ENCODE data around the gene TMTC4. TPM values are rescaled to one million over a fixed set of nuclear protein-coding genes. Genes with fewer than 3 reads are reported as not detected.
A peak's percentile ranks its signal among the peaks of the same experiment; 100 is the strongest.

Gene TMTC4
- total RNA-seq, 1 donor from 2014 or later, result 59.4 TPM

- H3K79me2 ChIP-seq (ENCODE audit: low read depth), result no peaks in the 10 kb centered on the region
- no peaks in the 10 kb centered on the region for H3K9me3 ChIP-seq (ENCODE audit: low read depth)
- no peaks in the 10 kb centered on the region for H4K20me1 ChIP-seq (ENCODE audit: low read depth)
- Mint-ChIP-seq H3K4me3 (no peak overlapping the region), H3K4me1 (peaks cover 4% of the 10 kb centered on the region), H3K9me3 (peaks cover 19% of the 10 kb centered on the region), H3K27ac (peak overlapping the region; percentile 27), H3K36me3 (peaks cover 6% of the 10 kb centered on the region), H3K27me3 (ENCODE audit: insufficient read depth, low read depth) (peaks cover 3% of the 10 kb centered on the region)
- no peaks in the 10 kb centered on the region for H3F3A ChIP-seq (ENCODE audit: low read depth)
- H3K4me1 ChIP-seq, result no peaks in the 10 kb centered on the region
- no peak overlapping the region for H3K27ac ChIP-seq
- no peaks in the 10 kb centered on the region for H3K27me3 ChIP-seq
- no peak overlapping the region for H2AFZ ChIP-seq (replicated peaks)
- H3K9ac ChIP-seq, result no peak overlapping the region
- TF ChIP-seq EZH2phosphoT487 (IDR thresholded peaks at IDR 0.05) (no peak), EZH2 (IDR thresholded peaks at IDR 0.05) (no peak), CTCF (IDR thresholded peaks at IDR 0.05) (no peak)
- H3K4me2 ChIP-seq, result no peak overlapping the region
- no peak overlapping the region for H3K4me3 ChIP-seq
- H3K36me3 ChIP-seq, result no peaks in the 10 kb centered on the region
- no peak for DNase-seq (ENCODE audit: low spot score)
These were observed 110.0 kb downstream of the TMTC4 start for GRCh38 chr13:100564444-100565223.

- peaks cover 4% of the 10 kb centered on the region for H3K4me1 Mint-ChIP-seq
- no peaks in the 10 kb centered on the region for H3K4me1 ChIP-seq
- H3K9me3 ChIP-seq (ENCODE audit: low read depth), result no peaks in the 10 kb centered on the region
- no peak overlapping the region for H3K4me3 Mint-ChIP-seq
- no peaks in the 10 kb centered on the region for H3K36me3 ChIP-seq
- no peak overlapping the region for H3K27ac ChIP-seq
- H3K27me3 Mint-ChIP-seq (ENCODE audit: insufficient read depth, low read depth), result peaks cover 3% of the 10 kb centered on the region
- no peak overlapping the region for H3K4me2 ChIP-seq
- DNase-seq (ENCODE audit: low spot score), result no peak
- H3K27ac Mint-ChIP-seq, result no peak overlapping the region
- no peak for TF ChIP-seq EZH2phosphoT487 (IDR thresholded peaks at IDR 0.05)
- TF ChIP-seq EZH2 (IDR thresholded peaks at IDR 0.05), result no peak
- no peak for TF ChIP-seq CTCF (IDR thresholded peaks at IDR 0.05)
- H3F3A ChIP-seq (ENCODE audit: low read depth), result no peaks in the 10 kb centered on the region
- no peak overlapping the region for H3K4me3 ChIP-seq
- H3K9ac ChIP-seq, result no peak overlapping the region
- no peaks in the 10 kb centered on the region for H3K79me2 ChIP-seq (ENCODE audit: low read depth)
- H4K20me1 ChIP-seq (ENCODE audit: low read depth), result no peaks in the 10 kb centered on the region
- H3K27me3 ChIP-seq, result no peaks in the 10 kb centered on the region
- H3K9me3 Mint-ChIP-seq, result peaks cover 17% of the 10 kb centered on the region
- peaks cover 4% of the 10 kb centered on the region for H3K36me3 Mint-ChIP-seq
- H2AFZ ChIP-seq (replicated peaks), result no peak overlapping the region
These were observed 110.8 kb downstream of the TMTC4 start for GRCh38 chr13:100563779-100564178.

- Histone ChIP-seq H3K9ac (no peak overlapping the region), H3K4me1 (no peaks in the 10 kb centered on the region), H3K79me2 (ENCODE audit: low read depth) (no peaks in the 10 kb centered on the region), H4K20me1 (ENCODE audit: low read depth) (no peaks in the 10 kb centered on the region), H3K4me3 (no peak overlapping the region), H3K9me3 (ENCODE audit: low read depth) (no peaks in the 10 kb centered on the region), H3F3A (ENCODE audit: low read depth) (no peaks in the 10 kb centered on the region), H3K27me3 (no peaks in the 10 kb centered on the region), H3K27ac (no peak overlapping the region), H3K4me2 (no peak overlapping the region), H3K36me3 (no peaks in the 10 kb centered on the region), H2AFZ (replicated peaks) (no peak overlapping the region)
- no peaks in the 10 kb centered on the region for H3K27me3 Mint-ChIP-seq (ENCODE audit: insufficient read depth, low read depth)
- peaks cover 4% of the 10 kb centered on the region for H3K4me1 Mint-ChIP-seq
- no peak for TF ChIP-seq EZH2phosphoT487 (IDR thresholded peaks at IDR 0.05)
- no peak for TF ChIP-seq CTCF (IDR thresholded peaks at IDR 0.05)
- no peak for TF ChIP-seq EZH2 (IDR thresholded peaks at IDR 0.05)
- peaks cover 13% of the 10 kb centered on the region for H3K9me3 Mint-ChIP-seq
- no peak overlapping the region for H3K27ac Mint-ChIP-seq
- no peak for DNase-seq (ENCODE audit: low spot score)
- peaks cover 2% of the 10 kb centered on the region for H3K36me3 Mint-ChIP-seq
- no peak overlapping the region for H3K4me3 Mint-ChIP-seq
These were observed 112.9 kb downstream of the TMTC4 start for GRCh38 chr13:100561599-100562204.
